Caco-2 (cell line): ENCODE results near the gene KIF14. TPM values are rescaled to one million over a fixed set of nuclear protein-coding genes. Genes with fewer than 3 reads are reported as not detected.

Experiments used
- BruUV-seq: library from RNA; stranded (reverse); fragments of 400-500 nt; replicated peaks from 2 replicates; lab custom pipeline; 2021; lab: Mats Ljungman, UMichigan
- CTCF ChIA-PET: fragments of 300-600 bp; sonication (Branson Sonifier 250); formaldehyde crosslinking; loops from one replicate; lab custom pipeline; 2022; ENCODE audit warnings: antibody characterized with exemption; lab: Charles Lee
- POLR2A ChIA-PET: fragments of 300-600 bp; sonication (Branson Sonifier 250); formaldehyde crosslinking; loops from one replicate; lab custom pipeline; 2022; ENCODE audit warnings: antibody characterized with exemption; lab: Charles Lee
- DNase-seq, 2 experiments: peaks; one replicate each; pipeline versions ENCODE4 v3.0.0 to v3.0.0-alpha.2; 2020 to 2022
- H3K27me3 ChIP-seq: replicated peaks from 2 replicates; pipeline ENCODE4 v1.6.0; 2011; ENCODE audit warnings: low read length; ENCODE audit not compliant: control insufficient read depth, insufficient read depth
- H3K36me3 ChIP-seq: 2 replicates; pipeline ENCODE4 v1.5.1; 2011; ENCODE audit warnings: low read length; ENCODE audit not compliant: control insufficient read depth, insufficient read depth
- H3K4me1 ChIP-seq: fragments of 250-450 bp; sonication (Bioruptor Pico); 2 replicates; pipeline ENCODE4 v1.5.1; 2020; ENCODE audit warnings: mild to moderate bottlenecking
- H3K4me3 ChIP-seq: 2 replicates; pipeline ENCODE4 v1.5.1; 2011; ENCODE audit warnings: low read depth, mild to moderate bottlenecking, control low read depth, low read length
- H3K9me3 ChIP-seq: fragments of 250-450 bp; sonication (Bioruptor Pico); 2 replicates; pipeline ENCODE4 v1.5.1; 2020; ENCODE audit warnings: mild to moderate bottlenecking, moderate library complexity
- H3K27ac Mint-ChIP-seq: one replicate; pipeline ENCODE4 v1.8.0; 2022; ENCODE audit warnings: mixed read lengths; ENCODE audit not compliant: unreplicated experiment
- H3K27me3 Mint-ChIP-seq: one replicate; pipeline ENCODE4 v1.8.0; 2022; ENCODE audit warnings: mixed read lengths; ENCODE audit not compliant: insufficient read depth, unreplicated experiment
- H3K36me3 Mint-ChIP-seq: one replicate; pipeline ENCODE4 v1.8.0; 2022; ENCODE audit warnings: mild to moderate bottlenecking, mixed read lengths; ENCODE audit not compliant: insufficient read depth, unreplicated experiment
- H3K4me1 Mint-ChIP-seq: one replicate; pipeline ENCODE4 v1.8.0; 2022; ENCODE audit warnings: low read depth, mixed read lengths; ENCODE audit not compliant: unreplicated experiment
- H3K4me3 Mint-ChIP-seq: one replicate; pipeline ENCODE4 v1.8.0; 2022; ENCODE audit warnings: mild to moderate bottlenecking, moderate library complexity, mixed read lengths; ENCODE audit not compliant: unreplicated experiment
- H3K9me3 Mint-ChIP-seq: one replicate; pipeline ENCODE4 v1.8.0; 2022; ENCODE audit warnings: mixed read lengths; ENCODE audit not compliant: unreplicated experiment
- CTCF ChIP-seq, 2 experiments: fragments of 200-600 bp in 1 of 2; IDR thresholded peaks; 1 replicate in 1 of 2; 2 replicates in 1 of 2; pipeline versions ENCODE4 v1.5.1 to v1.8.0; 2011 to 2022; ENCODE audit warnings: antibody characterized with exemption in 1 of 2, control low read depth in 1 of 2, inconsistent platforms in 1 of 2, low read depth in 1 of 2, low read length in 1 of 2, mild to moderate bottlenecking in 1 of 2, moderate library complexity in 1 of 2; ENCODE audit not compliant: insufficient read depth in 1 of 2, severe bottlenecking in 1 of 2, unreplicated experiment in 1 of 2
- intact Hi-C: fragments of 100-400 bp; cut with micrococcal nuclease; formaldehyde crosslinking; loops from one replicate; pipeline ENCODE4 v1.10.0; 2022; ENCODE audit not compliant: unreplicated experiment
- total RNA-seq: library from RNA; stranded (reverse); gene quantifications from 2 replicates; pipeline ENCODE4 v1.2.3, GENCODE V29; 2022

Gene KIF14
- total RNA-seq, 1 experiment from 2014 or later, result 11.6 TPM

- no peak for TF ChIP-seq CTCF (IDR thresholded peaks at IDR 0.05; ENCODE audit: insufficient read depth in 1 of 2, low read depth in 1 of 2, low read length in 1 of 2, severe bottlenecking in 1 of 2, unreplicated experiment in 1 of 2)
- Mint-ChIP-seq H3K4me1 (no peaks in the 10 kb centered on the region), H3K36me3 (no peaks in the 10 kb centered on the region), H3K27ac (no peak overlapping the region), H3K27me3 (no peaks in the 10 kb centered on the region), H3K4me3 (no peak overlapping the region), H3K9me3 (no peaks in the 10 kb centered on the region)
- intact Hi-C loops, result no loop called here
- Histone ChIP-seq H3K9me3 (no peaks in the 10 kb centered on the region), H3K36me3 (no peaks in the 10 kb centered on the region), H3K4me3 (no peak overlapping the region), H3K27me3 (no peaks in the 10 kb centered on the region), H3K4me1 (no peaks in the 10 kb centered on the region)
- no TSS peak for BruUV-seq
- DNase-seq, result no peak
- CTCF ChIA-PET, result interaction anchor here (0.7 kb wide), 1 partner anchor 30 kb away, joined by 5 read pairs; no protein-coding TSS in a partner anchor
- POLR2A ChIA-PET, result no interaction called here
Measured at GRCh38 chr1:200528858-200529606, 91.5 kb downstream of the KIF14 start.

- Histone ChIP-seq H3K9me3 (no peaks in the 10 kb centered on the region), H3K27me3 (no peaks in the 10 kb centered on the region), H3K4me1 (no peaks in the 10 kb centered on the region), H3K4me3 (no peak overlapping the region), H3K36me3 (no peaks in the 10 kb centered on the region)
- H3K27ac Mint-ChIP-seq, result no peak overlapping the region
- ChIA-PET CTCF (no interaction called here), POLR2A (no interaction called here)
- H3K4me1 Mint-ChIP-seq, result no peaks in the 10 kb centered on the region
- intact Hi-C loops, result no loop called here
- TF ChIP-seq CTCF (IDR thresholded peaks at IDR 0.05; ENCODE audit: insufficient read depth in 1 of 2, low read depth in 1 of 2, low read length in 1 of 2, severe bottlenecking in 1 of 2, unreplicated experiment in 1 of 2), result no peak
- DNase-seq, result no peak
- H3K36me3 Mint-ChIP-seq, result no peaks in the 10 kb centered on the region
- BruUV-seq, result no TSS peak
- no peaks in the 10 kb centered on the region for H3K9me3 Mint-ChIP-seq
- H3K4me3 Mint-ChIP-seq, result no peak overlapping the region
- H3K27me3 Mint-ChIP-seq, result no peaks in the 10 kb centered on the region
Measured at GRCh38 chr1:200527670-200528069, 92.9 kb downstream of the KIF14 start.

GRCh38 chr1:200526709-200527612, 93.6 kb downstream of the KIF14 start:
- intact Hi-C loops, result no loop called here
- TF ChIP-seq CTCF (IDR thresholded peaks at IDR 0.05; ENCODE audit: insufficient read depth in 1 of 2, low read depth in 1 of 2, low read length in 1 of 2, severe bottlenecking in 1 of 2, unreplicated experiment in 1 of 2), result no peak
- Mint-ChIP-seq H3K27ac (no peak overlapping the region), H3K27me3 (no peaks in the 10 kb centered on the region), H3K4me1 (no peaks in the 10 kb centered on the region), H3K36me3 (no peaks in the 10 kb centered on the region), H3K9me3 (no peaks in the 10 kb centered on the region), H3K4me3 (no peak overlapping the region)
- H3K4me3 ChIP-seq, result no peak overlapping the region
- no peaks in the 10 kb centered on the region for H3K36me3 ChIP-seq
- DNase-seq, result no peak
- no peaks in the 10 kb centered on the region for H3K9me3 ChIP-seq
- POLR2A ChIA-PET, result no interaction called here
- no TSS peak for BruUV-seq
- CTCF ChIA-PET, result interaction anchor here (0.6 kb wide), 1 partner anchor 47 kb away, joined by 7 read pairs; no protein-coding TSS in a partner anchor
- H3K4me1 ChIP-seq, result no peaks in the 10 kb centered on the region
- H3K27me3 ChIP-seq, result no peaks in the 10 kb centered on the region
